ENCODE results near the gene MGLL. TPM values are rescaled to one million over a fixed set of nuclear protein-coding genes. Genes with fewer than 3 reads are reported as not detected.
A peak's percentile ranks its signal among the peaks of the same experiment; 100 is the strongest.

The MGLL gene
- total RNA-seq (2022) (42.4 and 55.2 TPM in 2 replicates), Bru-seq, nascent RNA (percentile 50 among the genes with signal in this experiment), BruChase-seq, experiment 1, labeled RNA remaining after a 6-hour chase (percentile 51 among the genes with signal in this experiment), BruChase-seq, experiment 2, labeled RNA remaining after a 2-hour chase (percentile 41 among the genes with signal in this experiment)
- long read RNA-seq, full-length matches to known transcripts: 61 of 109 reads
- long read RNA-seq, partial matches to known transcripts: 3 of 109 reads
- long read RNA-seq, other reads (novel, unspliced or antisense): 45 of 109 reads

DNA sequence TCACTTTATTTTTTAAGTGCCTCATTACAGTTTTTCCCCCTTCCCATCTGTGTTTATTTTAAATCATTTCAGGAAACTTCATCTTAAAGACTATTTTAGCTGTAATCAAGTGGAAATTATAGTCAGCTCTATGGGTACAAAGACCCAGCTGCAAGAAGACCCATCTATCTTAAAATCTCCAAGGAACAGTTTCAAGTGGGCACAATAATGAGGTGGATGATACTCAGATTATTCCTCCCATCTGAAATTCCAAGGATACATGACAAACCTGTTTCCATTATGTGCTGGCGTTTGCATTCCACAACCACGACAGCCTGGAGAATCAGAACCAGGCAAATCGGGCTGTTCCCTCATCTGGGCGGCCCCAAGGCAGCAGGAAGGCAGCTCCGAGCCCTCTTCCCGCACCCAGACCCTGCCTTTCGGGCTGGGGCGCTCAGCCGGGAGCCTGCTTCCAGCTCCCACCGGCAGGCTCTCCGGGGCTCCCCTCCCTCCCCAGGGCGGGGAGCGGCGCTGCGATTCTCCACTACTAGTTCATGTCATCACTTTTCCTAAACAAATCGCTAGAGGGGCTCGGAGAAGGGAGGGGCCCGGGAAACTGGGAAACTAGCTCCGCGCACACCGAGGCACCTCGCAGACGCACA, at the start of gene MGLL:
Gene MGLL, minus strand, starts transcription at position 475 of the 641 bp plus-strand sequence. Its CDS starts 197 bp downstream, at position 278.
- TF ChIP-seq CTCF (IDR thresholded peaks at IDR 0.05; ENCODE audit: unreplicated experiment): no peak
- no TSS peak for BruUV-seq (replicated peaks)
- intact Hi-C loops (cut with micrococcal nuclease; ENCODE audit: unreplicated experiment): no loop called here
- DNase-seq: peak; percentile 53
- Mint-ChIP-seq H3K36me3 (ENCODE audit: insufficient read depth, unreplicated experiment) (peaks cover 50% of the 10 kb centered on the region), H3K9me3 (ENCODE audit: low read depth, unreplicated experiment) (peaks cover 3% of the 10 kb centered on the region), H3K4me3 (ENCODE audit: low read depth, unreplicated experiment) (peak within 1 kb of the TSS; percentile 85), H3K27ac (ENCODE audit: unreplicated experiment) (peak within 1 kb of the TSS; percentile 94), H3K4me1 (ENCODE audit: low read depth, unreplicated experiment) (peaks cover 69% of the 10 kb centered on the region), H3K27me3 (ENCODE audit: unreplicated experiment) (peaks cover 13% of the 10 kb centered on the region)
- CTCF ChIA-PET: interaction anchor here (0.5 to 2.0 kb wide), 4 partner anchors 10 to 179 kb away, joined by 3 to 11 read pairs (median 4); no protein-coding TSS in a partner anchor

GRCh38 chr3:127870156-127870555, 47.8 kb upstream of the MGLL start:
- intact Hi-C loops (cut with micrococcal nuclease; ENCODE audit: unreplicated experiment): no loop called here
- TF ChIP-seq CTCF (IDR thresholded peaks at IDR 0.05; ENCODE audit: unreplicated experiment): no peak
- BruUV-seq (replicated peaks): no TSS peak
- no peaks in the 10 kb centered on the region for H3K36me3 Mint-ChIP-seq (ENCODE audit: insufficient read depth, unreplicated experiment)
- no peaks in the 10 kb centered on the region for H3K9me3 Mint-ChIP-seq (ENCODE audit: low read depth, unreplicated experiment)
- no peak for DNase-seq
- H3K27ac Mint-ChIP-seq (ENCODE audit: unreplicated experiment): no peak overlapping the region
- H3K4me3 Mint-ChIP-seq (ENCODE audit: low read depth, unreplicated experiment): no peak overlapping the region
- CTCF ChIA-PET: no interaction called here
- H3K27me3 Mint-ChIP-seq (ENCODE audit: unreplicated experiment): peaks cover 17% of the 10 kb centered on the region
- H3K4me1 Mint-ChIP-seq (ENCODE audit: low read depth, unreplicated experiment): peaks cover 7% of the 10 kb centered on the region

DNA sequence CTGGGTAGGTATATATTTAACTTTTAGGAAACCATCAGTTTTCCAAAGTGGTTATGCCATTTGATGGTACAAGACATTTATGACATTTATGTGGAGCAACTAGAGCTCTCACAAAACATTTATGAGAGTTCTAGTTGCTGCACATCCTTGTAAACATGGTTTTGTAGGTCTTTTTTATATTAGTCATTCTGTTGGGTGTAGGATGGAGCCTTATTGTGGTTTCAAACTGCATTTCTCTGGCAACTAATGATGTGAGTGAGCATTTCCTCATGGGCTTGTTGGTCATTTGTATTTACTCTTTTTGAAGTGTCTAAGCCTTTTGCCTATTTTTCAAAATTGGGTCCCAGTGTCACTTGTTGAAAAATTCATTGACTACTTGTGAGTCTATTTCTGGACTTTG, 45.7 kb upstream of the MGLL start:
- Mint-ChIP-seq H3K4me3 (ENCODE audit: low read depth, unreplicated experiment) (no peak overlapping the region), H3K4me1 (ENCODE audit: low read depth, unreplicated experiment) (peaks cover 7% of the 10 kb centered on the region), H3K27ac (ENCODE audit: unreplicated experiment) (no peak overlapping the region), H3K9me3 (ENCODE audit: low read depth, unreplicated experiment) (no peaks in the 10 kb centered on the region), H3K36me3 (ENCODE audit: insufficient read depth, unreplicated experiment) (no peaks in the 10 kb centered on the region), H3K27me3 (ENCODE audit: unreplicated experiment) (peaks cover 17% of the 10 kb centered on the region)
- DNase-seq: no peak
- BruUV-seq (replicated peaks): no TSS peak
- intact Hi-C loops (cut with micrococcal nuclease; ENCODE audit: unreplicated experiment): no loop called here
- CTCF ChIA-PET: no interaction called here
- TF ChIP-seq CTCF (IDR thresholded peaks at IDR 0.05; ENCODE audit: unreplicated experiment): no peak

GRCh38 chr3:127867412-127867811, 45.1 kb upstream of the MGLL start:
- Mint-ChIP-seq H3K4me3 (ENCODE audit: low read depth, unreplicated experiment) (no peak overlapping the region), H3K27me3 (ENCODE audit: unreplicated experiment) (peaks cover 17% of the 10 kb centered on the region), H3K4me1 (ENCODE audit: low read depth, unreplicated experiment) (peaks cover 7% of the 10 kb centered on the region), H3K36me3 (ENCODE audit: insufficient read depth, unreplicated experiment) (no peaks in the 10 kb centered on the region), H3K9me3 (ENCODE audit: low read depth, unreplicated experiment) (no peaks in the 10 kb centered on the region), H3K27ac (ENCODE audit: unreplicated experiment) (no peak overlapping the region)
- TF ChIP-seq CTCF (IDR thresholded peaks at IDR 0.05; ENCODE audit: unreplicated experiment): no peak
- DNase-seq: no peak
- BruUV-seq (replicated peaks): no TSS peak
- intact Hi-C loops (cut with micrococcal nuclease; ENCODE audit: unreplicated experiment): no loop called here
- CTCF ChIA-PET: no interaction called here
